Activated CD8-positive, alpha-beta T cell treated with anti-CD3 and anti-CD28 coated beads for 36 hours (primary cell): Measurements from ENCODE around the gene RAB20. TPM values are rescaled to one million over a fixed set of nuclear protein-coding genes. Genes with fewer than 3 reads are reported as not detected.

Source experiments
- ATAC-seq: fragments of 200-7000 bp; cut with Tn5 transposase; one replicate; pipeline ENCODE4 v1.10.0; 2021; ENCODE audit warnings: mild to moderate bottlenecking, moderate library complexity
- CTCF ChIA-PET: fragments of 350-600 bp; sonication (Branson Sonifier 250); formaldehyde crosslinking; loops from one replicate; lab custom pipeline; 2021; ENCODE audit warnings: antibody characterized with exemption; lab: Charles Lee
- POLR2A ChIA-PET: fragments of 350-600 bp; sonication (Branson Sonifier 250); formaldehyde crosslinking; loops from one replicate; lab custom pipeline; 2021; ENCODE audit warnings: antibody characterized with exemption; lab: Charles Lee
- DNase-seq: peaks from one replicate; pipeline ENCODE4 v3.0.0-alpha.2; 2020
- H3K27ac Mint-ChIP-seq: one replicate; pipeline ENCODE4 v1.8.0; 2021; ENCODE audit warnings: mild to moderate bottlenecking, mixed read lengths
- H3K27me3 Mint-ChIP-seq: one replicate; pipeline ENCODE4 v1.8.0; 2021; ENCODE audit warnings: mixed read lengths
- H3K36me3 Mint-ChIP-seq: one replicate; pipeline ENCODE4 v1.8.0; 2021; ENCODE audit warnings: low read depth, mixed read lengths
- H3K4me1 Mint-ChIP-seq: one replicate; pipeline ENCODE4 v1.8.0; 2021; ENCODE audit warnings: low read depth, mixed read lengths
- H3K4me3 Mint-ChIP-seq: one replicate; pipeline ENCODE4 v1.8.0; 2021; ENCODE audit warnings: mild to moderate bottlenecking, moderate library complexity, mixed read lengths
- H3K9me3 Mint-ChIP-seq: one replicate; pipeline ENCODE4 v1.8.0; 2021; ENCODE audit warnings: mixed read lengths
- CTCF ChIP-seq: fragments of 200-600 bp; IDR thresholded peaks from one replicate; pipeline ENCODE4 v1.8.0; 2022; ENCODE audit warnings: antibody characterized with exemption, mild to moderate bottlenecking
- intact Hi-C: fragments of 100-400 bp; cut with micrococcal nuclease; formaldehyde crosslinking; loops from one replicate; pipeline ENCODE4 v1.10.0; 2022
- total RNA-seq, 2 experiments: library from RNA; stranded (reverse); gene quantifications; one replicate each; pipeline ENCODE4 v1.2.3, GENCODE V29; 2021

Gene RAB20
- total RNA-seq, 2 experiments from 2014 or later: 10.3 to 11.1 TPM

GRCh38 chr13:110528371-110528770 lies 33.2 kb downstream of the RAB20 start:
- no peak for TF ChIP-seq CTCF
- Mint-ChIP-seq H3K4me3 (no peak overlapping the region), H3K9me3 (no peaks in the 10 kb centered on the region), H3K4me1 (peaks cover 26% of the 10 kb centered on the region), H3K36me3 (no peaks in the 10 kb centered on the region), H3K27ac (no peak overlapping the region), H3K27me3 (peaks cover 2% of the 10 kb centered on the region)
- no peak for DNase-seq
- ChIA-PET POLR2A (no interaction called here), CTCF (interaction anchor here (0.6 to 1.9 kb wide), 2 partner anchors 13 to 15 kb away, joined by 3 to 4 read pairs; no protein-coding TSS in a partner anchor)
- ATAC-seq: no peak
- intact Hi-C loops: no loop called here

DNA sequence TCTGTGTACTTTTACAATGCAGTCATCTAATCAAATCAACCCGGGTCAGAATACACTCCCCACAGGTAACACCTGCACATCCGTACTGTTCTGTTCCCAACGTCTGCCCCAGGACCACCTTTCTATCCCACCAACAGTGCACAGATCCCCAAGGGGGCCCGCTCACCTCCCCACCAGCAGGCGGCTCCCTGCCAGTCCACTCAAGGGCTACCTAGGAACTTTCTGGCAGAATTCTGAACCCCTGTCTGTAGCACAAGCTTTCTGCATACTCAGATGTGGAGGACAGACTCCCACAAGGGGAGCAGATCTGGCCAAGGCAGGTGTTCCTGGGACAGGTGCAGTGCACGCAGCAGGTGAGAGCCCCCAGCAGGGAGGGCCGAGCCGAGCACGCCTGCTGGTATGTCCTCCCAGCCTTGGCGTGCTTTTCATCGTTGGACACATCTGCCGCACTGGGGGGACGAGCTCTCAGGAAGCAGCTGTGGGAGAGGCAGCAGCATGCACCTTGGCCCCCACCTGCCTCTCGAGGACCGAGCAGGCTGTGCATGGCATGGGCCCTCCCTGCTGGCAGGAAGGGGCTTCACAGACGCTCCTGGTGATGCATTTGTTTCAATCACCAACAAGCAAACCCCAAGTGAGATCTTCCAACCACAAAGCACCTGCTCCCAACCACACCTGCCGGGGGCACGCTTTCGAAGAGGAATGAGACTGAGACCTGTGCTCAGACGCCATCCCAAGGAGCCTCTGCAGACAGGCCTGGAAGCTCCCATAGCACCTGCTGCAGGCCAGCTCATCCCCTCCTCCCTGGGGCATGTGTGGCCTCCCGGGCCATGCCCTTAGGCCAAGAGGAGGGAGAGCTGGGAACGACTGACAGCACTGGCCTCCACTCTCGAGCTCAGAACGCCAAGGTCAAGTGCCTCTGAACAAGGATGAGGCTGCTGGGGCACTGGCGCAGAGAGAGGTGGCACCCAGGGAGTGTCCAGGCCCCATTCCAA lies 35.9 kb downstream of the RAB20 start:
- ChIA-PET CTCF (interaction anchor here (1.7 kb wide), 1 partner anchor 70 kb away, joined by 6 read pairs; no protein-coding TSS in a partner anchor), POLR2A (interaction anchor here (1.0 kb wide), 1 partner anchor 37 kb away, joined by 3 read pairs; no protein-coding TSS in a partner anchor)
- Mint-ChIP-seq H3K9me3 (no peaks in the 10 kb centered on the region), H3K4me1 (peaks cover 26% of the 10 kb centered on the region), H3K4me3 (no peak overlapping the region), H3K36me3 (no peaks in the 10 kb centered on the region), H3K27ac (no peak overlapping the region), H3K27me3 (peaks cover 2% of the 10 kb centered on the region)
- ATAC-seq (peak; percentile 83), DNase-seq (peak; percentile 52)
- no peak for TF ChIP-seq CTCF
- intact Hi-C loops: no loop called here

DNA sequence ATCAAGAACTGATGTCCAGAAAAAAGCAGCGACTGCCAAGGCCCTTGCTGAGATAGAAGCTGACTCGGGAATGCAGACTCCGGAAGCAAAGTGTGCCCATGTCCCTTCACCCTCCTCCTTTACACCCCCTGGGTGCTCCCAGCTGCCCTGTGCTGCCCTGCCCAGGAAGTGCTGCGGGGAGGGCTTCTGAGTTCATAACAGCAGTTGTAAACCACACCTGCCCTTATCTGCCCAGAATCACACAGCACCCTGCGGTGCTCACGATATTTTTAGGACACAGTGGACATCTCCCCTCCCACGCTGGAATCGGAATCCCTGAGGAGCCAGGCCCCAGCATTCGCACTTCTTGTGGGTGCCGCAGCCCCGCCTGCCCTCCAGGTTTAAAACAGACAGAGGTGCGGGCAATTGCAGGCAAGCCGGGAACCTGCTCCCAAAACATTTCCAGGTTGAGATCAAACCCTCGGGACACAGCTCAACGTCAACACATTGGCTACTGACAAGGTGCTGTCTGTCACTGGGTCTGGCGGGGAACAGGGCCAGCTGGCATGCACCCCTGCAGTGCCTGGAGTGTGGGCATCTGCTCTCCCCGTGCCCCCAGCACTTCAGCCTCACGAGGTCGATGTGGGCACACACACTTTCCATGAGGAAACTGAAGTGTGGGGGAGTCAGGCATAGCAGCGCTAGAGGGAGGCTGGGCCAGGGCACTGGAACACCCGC lies 36.8 kb downstream of the RAB20 start:
- no peak for TF ChIP-seq CTCF
- H3K4me3 Mint-ChIP-seq: no peak overlapping the region
- H3K36me3 Mint-ChIP-seq: no peaks in the 10 kb centered on the region
- H3K9me3 Mint-ChIP-seq: no peaks in the 10 kb centered on the region
- ATAC-seq: peak; percentile 44
- ChIA-PET POLR2A (no interaction called here), CTCF (no interaction called here)
- peaks cover 26% of the 10 kb centered on the region for H3K4me1 Mint-ChIP-seq
- intact Hi-C loops: no loop called here
- H3K27me3 Mint-ChIP-seq: peaks cover 2% of the 10 kb centered on the region
- peak; percentile 13 for DNase-seq
- H3K27ac Mint-ChIP-seq: no peak overlapping the region

DNA sequence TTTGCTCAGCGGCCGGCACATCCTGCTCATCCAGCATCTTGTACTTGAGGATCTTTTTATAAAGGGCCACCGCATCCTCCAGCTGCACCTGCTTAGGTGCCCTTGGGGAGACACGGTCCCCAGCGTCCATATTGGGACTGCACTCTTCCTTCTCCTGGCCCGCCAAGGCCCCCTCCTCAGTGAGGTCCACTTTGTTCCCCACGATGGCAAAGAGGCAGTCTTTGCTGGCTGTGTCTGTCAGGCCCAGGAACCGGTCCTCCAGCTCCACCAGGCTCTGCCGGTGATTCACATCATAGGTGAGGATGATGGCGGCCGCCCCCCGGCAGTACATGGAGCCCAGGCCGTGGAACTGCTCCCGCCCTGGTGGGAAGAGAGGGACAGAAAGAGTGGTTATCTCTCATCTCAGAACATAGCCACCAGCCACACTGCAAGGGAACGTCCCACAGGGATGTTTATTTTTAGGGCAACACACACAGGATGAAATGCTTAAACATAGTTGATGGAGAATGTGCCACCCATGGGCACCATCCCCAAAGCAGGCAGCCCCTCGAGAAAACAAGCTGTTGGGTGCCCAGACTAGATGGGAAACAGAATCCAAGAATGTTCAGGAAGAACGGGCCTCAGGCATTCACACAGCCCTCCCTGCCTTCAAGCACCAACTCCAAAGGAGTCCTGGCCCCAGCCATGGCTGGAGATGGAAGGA lies 37.5 kb downstream of the RAB20 start:
- intact Hi-C loops: no loop called here
- no peak for TF ChIP-seq CTCF
- peaks cover 2% of the 10 kb centered on the region for H3K27me3 Mint-ChIP-seq
- H3K9me3 Mint-ChIP-seq: no peaks in the 10 kb centered on the region
- no peaks in the 10 kb centered on the region for H3K36me3 Mint-ChIP-seq
- DNase-seq: no peak
- CTCF ChIA-PET: no interaction called here
- H3K4me1 Mint-ChIP-seq: peaks cover 26% of the 10 kb centered on the region
- POLR2A ChIA-PET: no interaction called here
- H3K4me3 Mint-ChIP-seq: no peak overlapping the region
- ATAC-seq: no peak
- H3K27ac Mint-ChIP-seq: no peak overlapping the region
